ENCODE measurements around the gene GUCY1A1. TPM values are rescaled to one million over a fixed set of nuclear protein-coding genes. Genes with fewer than 3 reads are reported as not detected.

Gene GUCY1A1
- total RNA-seq, 1 experiment from 2014 or later = 0.20 TPM

DNA sequence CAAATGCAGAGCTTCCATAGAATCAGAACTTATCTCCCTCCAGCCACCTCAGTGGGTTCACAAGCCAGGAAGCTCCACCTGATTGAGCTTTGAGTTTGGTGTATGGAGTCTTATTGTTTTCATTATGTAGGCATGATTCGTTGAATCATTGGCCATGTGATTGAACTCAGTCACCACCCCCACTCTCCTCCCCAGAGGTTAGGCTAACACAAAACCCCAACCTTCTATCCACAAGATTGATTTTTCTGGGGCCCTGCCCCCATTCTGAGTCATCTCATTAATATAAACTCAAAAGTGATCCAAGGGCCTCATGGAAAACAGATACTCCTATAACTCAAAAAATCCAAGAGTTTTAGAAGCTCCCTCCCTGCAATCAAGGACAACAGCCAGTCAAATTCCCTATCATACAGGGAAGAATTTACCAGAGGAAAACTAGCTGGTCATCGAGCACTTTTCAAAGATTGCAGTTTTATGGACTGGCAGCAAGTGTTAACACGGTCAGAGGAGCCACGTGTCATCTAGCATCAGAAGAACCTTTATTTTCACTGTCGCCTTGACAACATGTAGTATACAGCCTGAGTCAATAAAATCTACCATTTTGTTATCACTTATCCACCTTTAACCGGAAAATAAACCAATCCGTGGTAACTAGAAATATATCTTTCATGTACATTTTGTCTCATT lies 56.3 kb downstream of the GUCY1A1 start (continued):
- TF ChIP-seq, protein P1, sequence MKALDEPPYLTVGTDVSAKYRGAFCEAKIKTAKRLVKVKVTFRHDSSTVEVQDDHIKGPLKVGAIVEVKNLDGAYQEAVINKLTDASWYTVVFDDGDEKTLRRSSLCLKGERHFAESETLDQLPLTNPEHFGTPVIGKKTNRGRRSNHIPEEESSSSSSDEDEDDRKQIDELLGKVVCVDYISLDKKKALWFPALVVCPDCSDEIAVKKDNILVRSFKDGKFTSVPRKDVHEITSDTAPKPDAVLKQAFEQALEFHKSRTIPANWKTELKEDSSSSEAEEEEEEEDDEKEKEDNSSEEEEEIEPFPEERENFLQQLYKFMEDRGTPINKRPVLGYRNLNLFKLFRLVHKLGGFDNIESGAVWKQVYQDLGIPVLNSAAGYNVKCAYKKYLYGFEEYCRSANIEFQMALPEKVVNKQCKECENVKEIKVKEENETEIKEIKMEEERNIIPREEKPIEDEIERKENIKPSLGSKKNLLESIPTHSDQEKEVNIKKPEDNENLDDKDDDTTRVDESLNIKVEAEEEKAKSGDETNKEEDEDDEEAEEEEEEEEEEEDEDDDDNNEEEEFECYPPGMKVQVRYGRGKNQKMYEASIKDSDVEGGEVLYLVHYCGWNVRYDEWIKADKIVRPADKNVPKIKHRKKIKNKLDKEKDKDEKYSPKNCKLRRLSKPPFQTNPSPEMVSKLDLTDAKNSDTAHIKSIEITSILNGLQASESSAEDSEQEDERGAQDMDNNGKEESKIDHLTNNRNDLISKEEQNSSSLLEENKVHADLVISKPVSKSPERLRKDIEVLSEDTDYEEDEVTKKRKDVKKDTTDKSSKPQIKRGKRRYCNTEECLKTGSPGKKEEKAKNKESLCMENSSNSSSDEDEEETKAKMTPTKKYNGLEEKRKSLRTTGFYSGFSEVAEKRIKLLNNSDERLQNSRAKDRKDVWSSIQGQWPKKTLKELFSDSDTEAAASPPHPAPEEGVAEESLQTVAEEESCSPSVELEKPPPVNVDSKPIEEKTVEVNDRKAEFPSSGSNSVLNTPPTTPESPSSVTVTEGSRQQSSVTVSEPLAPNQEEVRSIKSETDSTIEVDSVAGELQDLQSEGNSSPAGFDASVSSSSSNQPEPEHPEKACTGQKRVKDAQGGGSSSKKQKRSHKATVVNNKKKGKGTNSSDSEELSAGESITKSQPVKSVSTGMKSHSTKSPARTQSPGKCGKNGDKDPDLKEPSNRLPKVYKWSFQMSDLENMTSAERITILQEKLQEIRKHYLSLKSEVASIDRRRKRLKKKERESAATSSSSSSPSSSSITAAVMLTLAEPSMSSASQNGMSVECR (CRISPR knock-in tag; IDR thresholded peaks at IDR 0.05; ENCODE audit: borderline replicate concordance) = no peak
- TF ChIP-seq FOXP1 (CRISPR knock-in tag; IDR thresholded peaks at IDR 0.05; ENCODE audit: borderline replicate concordance) (no peak), HMGA2 (CRISPR knock-in tag; IDR thresholded peaks at IDR 0.05) (no peak), JAZF1 (CRISPR knock-in tag; IDR thresholded peaks at IDR 0.05) (no peak)
- TF ChIP-seq, protein P2, sequence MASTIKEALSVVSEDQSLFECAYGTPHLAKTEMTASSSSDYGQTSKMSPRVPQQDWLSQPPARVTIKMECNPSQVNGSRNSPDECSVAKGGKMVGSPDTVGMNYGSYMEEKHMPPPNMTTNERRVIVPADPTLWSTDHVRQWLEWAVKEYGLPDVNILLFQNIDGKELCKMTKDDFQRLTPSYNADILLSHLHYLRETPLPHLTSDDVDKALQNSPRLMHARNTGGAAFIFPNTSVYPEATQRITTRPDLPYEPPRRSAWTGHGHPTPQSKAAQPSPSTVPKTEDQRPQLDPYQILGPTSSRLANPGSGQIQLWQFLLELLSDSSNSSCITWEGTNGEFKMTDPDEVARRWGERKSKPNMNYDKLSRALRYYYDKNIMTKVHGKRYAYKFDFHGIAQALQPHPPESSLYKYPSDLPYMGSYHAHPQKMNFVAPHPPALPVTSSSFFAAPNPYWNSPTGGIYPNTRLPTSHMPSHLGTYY (CRISPR knock-in tag; IDR thresholded peaks at IDR 0.05) = no peak
- TF ChIP-seq, protein P3, sequence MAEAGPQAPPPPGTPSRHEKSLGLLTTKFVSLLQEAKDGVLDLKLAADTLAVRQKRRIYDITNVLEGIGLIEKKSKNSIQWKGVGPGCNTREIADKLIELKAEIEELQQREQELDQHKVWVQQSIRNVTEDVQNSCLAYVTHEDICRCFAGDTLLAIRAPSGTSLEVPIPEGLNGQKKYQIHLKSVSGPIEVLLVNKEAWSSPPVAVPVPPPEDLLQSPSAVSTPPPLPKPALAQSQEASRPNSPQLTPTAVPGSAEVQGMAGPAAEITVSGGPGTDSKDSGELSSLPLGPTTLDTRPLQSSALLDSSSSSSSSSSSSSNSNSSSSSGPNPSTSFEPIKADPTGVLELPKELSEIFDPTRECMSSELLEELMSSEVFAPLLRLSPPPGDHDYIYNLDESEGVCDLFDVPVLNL (CRISPR knock-in tag; IDR thresholded peaks at IDR 0.05; ENCODE audit: borderline replicate concordance, low read depth) = no peak
- TF ChIP-seq, protein P4, sequence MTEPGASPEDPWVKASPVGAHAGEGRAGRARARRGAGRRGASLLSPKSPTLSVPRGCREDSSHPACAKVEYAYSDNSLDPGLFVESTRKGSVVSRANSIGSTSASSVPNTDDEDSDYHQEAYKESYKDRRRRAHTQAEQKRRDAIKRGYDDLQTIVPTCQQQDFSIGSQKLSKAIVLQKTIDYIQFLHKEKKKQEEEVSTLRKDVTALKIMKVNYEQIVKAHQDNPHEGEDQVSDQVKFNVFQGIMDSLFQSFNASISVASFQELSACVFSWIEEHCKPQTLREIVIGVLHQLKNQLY (CRISPR knock-in tag; IDR thresholded peaks at IDR 0.05) = no peak

DNA sequence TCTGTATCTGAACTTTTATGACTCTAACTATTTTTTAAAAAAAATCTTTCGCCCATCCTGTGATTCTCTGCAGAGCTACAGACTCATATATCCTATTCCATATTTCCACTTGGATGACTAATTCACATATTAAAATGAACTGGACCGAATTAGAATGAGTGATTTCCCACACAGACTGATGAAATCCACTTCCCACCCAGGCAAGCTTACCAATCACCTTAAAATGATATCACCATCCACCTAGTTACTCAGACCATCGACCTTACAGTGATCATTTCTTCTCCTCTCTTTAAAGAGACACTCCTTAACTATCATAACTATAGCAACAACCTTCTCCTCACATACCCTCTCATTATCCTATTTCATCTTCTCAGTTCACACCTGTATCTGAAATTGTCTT lies 58.1 kb downstream of the GUCY1A1 start:
- TF ChIP-seq, protein P5, sequence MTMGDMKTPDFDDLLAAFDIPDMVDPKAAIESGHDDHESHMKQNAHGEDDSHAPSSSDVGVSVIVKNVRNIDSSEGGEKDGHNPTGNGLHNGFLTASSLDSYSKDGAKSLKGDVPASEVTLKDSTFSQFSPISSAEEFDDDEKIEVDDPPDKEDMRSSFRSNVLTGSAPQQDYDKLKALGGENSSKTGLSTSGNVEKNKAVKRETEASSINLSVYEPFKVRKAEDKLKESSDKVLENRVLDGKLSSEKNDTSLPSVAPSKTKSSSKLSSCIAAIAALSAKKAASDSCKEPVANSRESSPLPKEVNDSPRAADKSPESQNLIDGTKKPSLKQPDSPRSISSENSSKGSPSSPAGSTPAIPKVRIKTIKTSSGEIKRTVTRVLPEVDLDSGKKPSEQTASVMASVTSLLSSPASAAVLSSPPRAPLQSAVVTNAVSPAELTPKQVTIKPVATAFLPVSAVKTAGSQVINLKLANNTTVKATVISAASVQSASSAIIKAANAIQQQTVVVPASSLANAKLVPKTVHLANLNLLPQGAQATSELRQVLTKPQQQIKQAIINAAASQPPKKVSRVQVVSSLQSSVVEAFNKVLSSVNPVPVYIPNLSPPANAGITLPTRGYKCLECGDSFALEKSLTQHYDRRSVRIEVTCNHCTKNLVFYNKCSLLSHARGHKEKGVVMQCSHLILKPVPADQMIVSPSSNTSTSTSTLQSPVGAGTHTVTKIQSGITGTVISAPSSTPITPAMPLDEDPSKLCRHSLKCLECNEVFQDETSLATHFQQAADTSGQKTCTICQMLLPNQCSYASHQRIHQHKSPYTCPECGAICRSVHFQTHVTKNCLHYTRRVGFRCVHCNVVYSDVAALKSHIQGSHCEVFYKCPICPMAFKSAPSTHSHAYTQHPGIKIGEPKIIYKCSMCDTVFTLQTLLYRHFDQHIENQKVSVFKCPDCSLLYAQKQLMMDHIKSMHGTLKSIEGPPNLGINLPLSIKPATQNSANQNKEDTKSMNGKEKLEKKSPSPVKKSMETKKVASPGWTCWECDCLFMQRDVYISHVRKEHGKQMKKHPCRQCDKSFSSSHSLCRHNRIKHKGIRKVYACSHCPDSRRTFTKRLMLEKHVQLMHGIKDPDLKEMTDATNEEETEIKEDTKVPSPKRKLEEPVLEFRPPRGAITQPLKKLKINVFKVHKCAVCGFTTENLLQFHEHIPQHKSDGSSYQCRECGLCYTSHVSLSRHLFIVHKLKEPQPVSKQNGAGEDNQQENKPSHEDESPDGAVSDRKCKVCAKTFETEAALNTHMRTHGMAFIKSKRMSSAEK (CRISPR knock-in tag; IDR thresholded peaks at IDR 0.05; ENCODE audit: borderline replicate concordance) = no peak
- no peak for TF ChIP-seq MXD4 (CRISPR knock-in tag; IDR thresholded peaks at IDR 0.05; ENCODE audit: borderline replicate concordance)
- POLR2A ChIA-PET = no interaction called here
- peaks cover 15% of the 10 kb centered on the region for H3K4me1 Mint-ChIP-seq
- DNase-seq (ENCODE audit: low spot score) (no peak), ATAC-seq (no peak)
- CTCF ChIA-PET = no interaction called here
- no peaks in the 10 kb centered on the region for H3K9me3 Mint-ChIP-seq
- H3K27me3 Mint-ChIP-seq (ENCODE audit: low read depth) = no peaks in the 10 kb centered on the region; the same call in 1 of the 2 replicates
- H3K4me3 Mint-ChIP-seq = no peak overlapping the region
- H3K36me3 Mint-ChIP-seq = no peaks in the 10 kb centered on the region
- no peak overlapping the region; the same call in 1 of the 2 replicates for H3K27ac Mint-ChIP-seq

DNA sequence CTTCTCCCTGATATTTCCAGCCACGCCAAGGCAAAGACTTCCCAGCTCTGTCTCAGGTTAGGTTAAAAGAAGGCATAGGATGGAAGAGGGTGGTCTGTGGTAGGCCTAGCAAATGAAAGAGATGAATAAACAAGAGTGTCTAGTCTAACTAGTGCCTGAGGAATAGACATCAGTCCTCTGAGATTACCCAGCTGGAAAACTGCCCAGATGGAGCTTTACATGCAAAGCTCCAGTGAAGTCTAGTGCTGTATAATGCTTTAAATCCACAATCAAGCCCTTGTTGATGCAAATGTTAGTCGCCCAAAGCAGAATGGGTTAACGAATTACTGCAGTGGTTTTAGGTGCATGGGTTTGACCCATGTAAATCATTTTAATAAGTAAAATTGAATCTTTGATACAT lies 67.4 kb downstream of the GUCY1A1 start:
- DNase-seq (ENCODE audit: low spot score) (no peak), ATAC-seq (no peak)
- Mint-ChIP-seq H3K36me3 (no peaks in the 10 kb centered on the region), H3K4me3 (no peak overlapping the region), H3K4me1 (peaks cover 3% of the 10 kb centered on the region; the same call in 1 of the 2 replicates), H3K9me3 (peaks cover 4% of the 10 kb centered on the region; the same call in 1 of the 2 replicates), H3K27ac (no peak overlapping the region), H3K27me3 (ENCODE audit: low read depth) (no peaks in the 10 kb centered on the region)
- ChIA-PET CTCF (no interaction called here), POLR2A (no interaction called here)
- TF ChIP-seq, protein P6, sequence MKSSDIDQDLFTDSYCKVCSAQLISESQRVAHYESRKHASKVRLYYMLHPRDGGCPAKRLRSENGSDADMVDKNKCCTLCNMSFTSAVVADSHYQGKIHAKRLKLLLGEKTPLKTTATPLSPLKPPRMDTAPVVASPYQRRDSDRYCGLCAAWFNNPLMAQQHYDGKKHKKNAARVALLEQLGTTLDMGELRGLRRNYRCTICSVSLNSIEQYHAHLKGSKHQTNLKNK (CRISPR knock-in tag; IDR thresholded peaks at IDR 0.05) = no peak
- no peak for TF ChIP-seq NFYB (CRISPR knock-in tag; conservative IDR thresholded peaks at IDR 0.05; ENCODE audit: low read depth)
- TF ChIP-seq FOXK1 (CRISPR knock-in tag; IDR thresholded peaks at IDR 0.05) = no peak
- TF ChIP-seq OVOL2 (CRISPR knock-in tag; IDR thresholded peaks at IDR 0.05; ENCODE audit: borderline replicate concordance) = no peak
- TF ChIP-seq, protein P7, sequence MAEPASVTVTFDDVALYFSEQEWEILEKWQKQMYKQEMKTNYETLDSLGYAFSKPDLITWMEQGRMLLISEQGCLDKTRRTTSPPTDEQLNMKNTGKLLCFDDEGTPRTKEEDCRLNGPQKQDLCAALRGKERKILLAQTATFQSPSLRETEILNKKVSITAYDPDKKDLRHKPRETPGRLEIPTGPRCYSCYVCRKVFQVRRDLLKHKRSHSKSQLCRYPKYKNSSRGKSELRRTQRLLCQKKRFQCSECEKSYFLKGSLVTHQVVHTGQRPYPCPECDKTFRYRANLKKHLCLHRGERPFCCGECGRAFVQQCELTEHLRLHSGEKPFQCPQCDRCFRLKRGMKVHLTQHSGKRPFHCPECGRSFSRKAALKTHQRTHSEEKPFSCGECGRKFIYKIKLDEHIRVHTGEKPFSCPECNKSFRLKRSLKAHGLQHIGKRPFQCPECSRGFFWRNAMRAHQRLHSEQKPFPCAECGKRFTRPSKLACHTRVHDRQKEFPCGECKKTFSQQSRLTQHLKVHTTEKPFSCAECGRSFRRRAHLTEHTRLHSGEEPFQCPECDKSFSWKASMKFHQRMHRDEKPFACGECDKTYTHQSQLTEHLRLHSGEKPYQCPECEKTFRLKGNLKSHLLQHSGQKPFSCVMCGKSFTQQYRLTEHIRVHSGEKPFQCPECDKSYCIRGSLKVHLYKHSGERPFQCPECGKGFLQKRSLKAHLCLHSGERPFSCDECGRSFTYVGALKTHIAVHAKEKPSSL (CRISPR knock-in tag; conservative IDR thresholded peaks at IDR 0.05) = no peak
- no peak for TF ChIP-seq GABPB1 (CRISPR knock-in tag; IDR thresholded peaks at IDR 0.05)

Data from WTC11 (cell line).